Raji (cell line): ENCODE results near the gene SND1.

Experiments used
- POLR2A ChIP-seq: IDR thresholded peaks from 2 replicates; pipeline ENCODE4 v1.6.1; 2011; ENCODE audit warnings: low read depth, low read length, control low read depth; ENCODE audit not compliant: insufficient read depth

The SND1 gene

GRCh38 chr7:127831318-127832219, 179.6 kb downstream of the SND1 start:
- TF ChIP-seq POLR2A: no peak

GRCh38 chr7:127832592-127832991, 180.6 kb downstream of the SND1 start:
- TF ChIP-seq POLR2A: no peak

- TF ChIP-seq POLR2A: no peak
Observed at GRCh38 chr7:127833641-127834040, 181.6 kb downstream of the SND1 start.

DNA sequence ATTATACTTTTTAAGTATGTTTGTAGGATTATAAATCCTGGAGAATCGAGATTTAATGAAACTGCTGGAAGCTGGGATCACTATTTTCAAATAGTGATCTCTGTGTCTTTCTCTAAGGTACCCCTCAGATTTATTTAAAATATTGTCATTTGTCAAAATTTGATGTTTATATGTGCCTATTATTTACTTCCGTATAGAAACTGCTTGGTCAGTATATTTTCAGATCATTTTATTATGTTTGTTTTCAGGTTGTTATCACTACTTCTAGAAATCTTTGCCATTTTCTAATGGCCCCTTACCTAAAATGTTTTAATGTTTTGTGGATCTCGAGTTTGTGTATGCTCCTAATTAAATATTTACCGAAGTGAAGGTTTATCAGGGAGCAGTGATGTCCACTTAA, 183.7 kb downstream of the SND1 start:
- TF ChIP-seq POLR2A: no peak

GRCh38 chr7:127838816-127839415, 186.9 kb downstream of the SND1 start:
- no peak for TF ChIP-seq POLR2A

- no peak for TF ChIP-seq POLR2A
Observed at GRCh38 chr7:127840226-127840951, 188.4 kb downstream of the SND1 start.

DNA sequence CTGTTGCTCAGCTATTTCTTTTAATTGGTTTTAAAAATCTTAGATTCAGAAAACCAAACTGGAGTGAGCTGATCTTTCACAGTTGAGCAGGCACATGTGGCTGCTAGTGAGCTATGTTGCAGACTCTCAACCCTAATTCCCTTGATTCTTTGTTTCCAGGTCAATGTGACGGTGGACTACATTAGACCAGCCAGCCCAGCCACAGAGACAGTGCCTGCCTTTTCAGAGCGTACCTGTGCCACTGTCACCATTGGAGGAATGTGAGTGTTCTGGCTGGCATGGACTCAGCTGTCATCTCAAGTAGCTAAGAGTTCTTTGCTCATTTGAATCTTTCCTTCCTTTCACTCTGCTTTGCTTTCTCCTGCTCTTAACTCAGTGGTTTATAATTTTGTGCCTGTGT, 192.2 kb downstream of the SND1 start:
- TF ChIP-seq POLR2A: no peak

GRCh38 chr7:127844707-127845331, 192.8 kb downstream of the SND1 start:
- no peak for TF ChIP-seq POLR2A

GRCh38 chr7:127845522-127846214, 193.7 kb downstream of the SND1 start:
- no peak for TF ChIP-seq POLR2A

- no peak for TF ChIP-seq POLR2A
Observed at GRCh38 chr7:127847641-127848040, 195.6 kb downstream of the SND1 start.

GRCh38 chr7:127848241-127848640, 196.2 kb downstream of the SND1 start:
- TF ChIP-seq POLR2A: no peak

GRCh38 chr7:127850195-127850594, 198.2 kb downstream of the SND1 start:
- no peak for TF ChIP-seq POLR2A

DNA sequence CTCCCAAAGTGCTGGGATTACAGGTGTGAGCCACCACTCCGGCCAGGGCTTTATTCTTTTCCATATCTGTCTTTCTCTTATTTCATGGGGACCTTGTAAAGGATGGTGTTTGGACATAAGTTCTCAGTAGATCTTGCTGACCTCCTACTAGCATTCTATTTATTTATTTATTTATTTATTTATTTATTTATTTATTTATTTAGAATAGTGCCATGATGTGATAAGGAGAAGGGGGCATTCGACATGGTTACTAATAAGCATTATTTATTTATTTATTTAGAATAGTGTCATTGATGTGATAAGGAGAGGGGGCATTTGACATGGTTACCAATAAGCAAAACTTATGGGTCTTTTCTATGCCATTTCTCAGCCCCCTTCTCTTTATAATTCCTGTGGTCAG, 202.4 kb downstream of the SND1 start:
- no peak for TF ChIP-seq POLR2A

DNA sequence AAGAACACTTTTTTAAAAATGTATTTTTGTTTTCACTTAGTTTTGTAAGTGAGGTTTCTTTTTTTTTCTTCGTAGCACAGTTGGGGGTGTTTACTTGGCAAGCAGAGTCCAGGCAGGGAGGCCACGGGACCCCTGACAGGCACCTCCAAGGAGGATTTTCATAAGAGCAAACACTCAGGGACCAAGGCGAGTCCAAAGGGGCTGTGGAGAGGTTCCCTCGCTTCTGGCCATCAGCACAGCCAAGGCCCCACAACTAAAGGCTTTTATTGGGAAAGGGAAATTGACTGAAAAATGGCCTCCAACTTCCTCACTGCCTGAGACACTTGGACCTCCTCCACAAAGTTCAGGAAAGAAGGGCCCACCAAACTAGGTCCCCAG, 205.5 kb downstream of the SND1 start:
- TF ChIP-seq POLR2A: no peak

DNA sequence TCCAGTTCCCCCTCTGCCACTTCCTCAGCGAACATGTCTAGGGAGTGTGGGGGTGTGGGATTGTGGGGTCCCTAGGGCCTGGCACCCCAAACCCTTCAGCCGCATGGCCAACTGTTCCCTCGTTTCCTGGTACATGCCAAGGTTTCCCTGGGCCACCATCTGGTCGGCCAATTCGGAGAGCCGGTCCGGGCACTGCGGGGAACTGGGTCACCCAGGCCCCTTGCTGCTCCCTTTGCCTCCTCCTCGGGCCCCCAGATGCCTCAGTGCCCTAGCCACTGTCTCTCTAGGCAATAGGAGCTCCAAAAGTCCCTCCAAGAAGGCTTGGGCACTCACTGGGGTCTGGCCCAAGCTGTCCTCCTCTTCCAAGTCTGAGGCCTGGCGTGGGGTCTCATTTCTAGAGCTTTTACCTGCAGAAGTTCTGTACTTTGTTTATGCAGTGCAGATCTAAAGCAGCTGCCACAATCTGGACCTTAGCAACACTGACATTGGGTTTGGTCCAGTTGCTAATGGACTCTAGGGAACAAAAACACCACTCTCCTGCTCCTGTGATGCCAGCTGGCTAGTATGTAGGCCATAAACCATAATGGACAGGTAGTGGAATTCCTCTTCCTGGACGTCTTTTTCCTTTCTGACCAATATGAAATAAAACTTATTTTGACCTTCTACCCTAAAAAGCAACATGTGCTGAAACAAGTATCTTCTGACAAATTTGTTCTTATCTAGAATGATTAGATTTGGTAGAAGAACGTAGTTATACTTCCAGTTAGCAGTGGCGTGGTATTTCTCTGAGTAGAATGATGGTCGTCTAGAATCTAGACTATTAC, 206.3 kb downstream of the SND1 start:
- no peak for TF ChIP-seq POLR2A

DNA sequence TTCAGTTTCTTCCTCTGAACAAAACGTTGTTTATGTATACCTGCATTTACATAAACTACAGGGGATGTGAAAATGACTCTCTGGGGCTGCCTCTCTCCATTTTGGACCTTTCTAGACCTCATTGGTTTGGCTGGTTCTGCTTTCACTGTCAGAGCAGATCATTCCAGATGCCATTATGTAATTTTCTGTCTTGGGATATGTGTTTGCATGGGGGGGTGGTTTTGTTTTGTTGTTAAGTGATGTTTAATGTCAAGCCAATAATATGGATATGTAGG, 206.9 kb downstream of the SND1 start:
- no peak for TF ChIP-seq POLR2A
